Smooth muscle cell (in vitro differentiated cells): ENCODE measurements around the gene MYL5. TPM values are rescaled to one million over a fixed set of nuclear protein-coding genes. Genes with fewer than 3 reads are reported as not detected.

ENCODE experiments used
- DNase-seq: peaks from one replicate; lab custom pipeline; 2025; ENCODE audit not compliant: unreplicated experiment; lab: John Stamatoyannopoulos, UW
- H2AFZ ChIP-seq: fragments of 200-600 bp; sonication (generic); 2 replicates; pipeline ENCODE4 v1.6.0; 2016; ENCODE audit warnings: antibody characterized with exemption, low read depth, mild to moderate bottlenecking
- H3F3A ChIP-seq: fragments of 200-600 bp; sonication (generic); 2 replicates; pipeline ENCODE4 v1.6.0; 2017; ENCODE audit warnings: antibody characterized with exemption, low read depth
- H3K27ac ChIP-seq: fragments of 200-600 bp; sonication (generic); 2 replicates; pipeline ENCODE4 v1.5.1; 2016; ENCODE audit warnings: low read depth, mild to moderate bottlenecking
- H3K27me3 ChIP-seq: fragments of 200-600 bp; sonication (generic); 2 replicates; pipeline ENCODE4 v1.6.1; 2016; ENCODE audit warnings: low read depth, mild to moderate bottlenecking
- H3K36me3 ChIP-seq: fragments of 200-600 bp; sonication (generic); 2 replicates; pipeline ENCODE4 v1.5.1; 2016; ENCODE audit warnings: low read depth
- H3K4me1 ChIP-seq: fragments of 200-600 bp; sonication (generic); 2 replicates; pipeline ENCODE4 v1.5.1; 2016; ENCODE audit warnings: low read depth
- H3K4me2 ChIP-seq: fragments of 200-600 bp; sonication (generic); 2 replicates; pipeline ENCODE4 v1.6.0; 2016; ENCODE audit warnings: mild to moderate bottlenecking
- H3K4me3 ChIP-seq: fragments of 200-600 bp; sonication (generic); 2 replicates; pipeline ENCODE4 v1.5.1; 2016; ENCODE audit warnings: mild to moderate bottlenecking
- H3K79me2 ChIP-seq: fragments of 200-600 bp; sonication (generic); 2 replicates; pipeline ENCODE4 v1.6.0; 2016; ENCODE audit warnings: low read depth, mild to moderate bottlenecking
- H3K9ac ChIP-seq: fragments of 200-600 bp; sonication (generic); 2 replicates; pipeline ENCODE4 v1.6.0; 2016; ENCODE audit warnings: low read depth
- H3K9me3 ChIP-seq: fragments of 200-600 bp; sonication (generic); replicated peaks from 2 replicates; pipeline ENCODE4 v1.5.1; 2016; ENCODE audit warnings: low read depth
- H4K20me1 ChIP-seq: fragments of 200-600 bp; sonication (generic); 2 replicates; pipeline ENCODE4 v1.6.0; 2016; ENCODE audit warnings: low read depth
- CTCF ChIP-seq: fragments of 200-600 bp; sonication (generic); IDR thresholded peaks from 2 replicates; pipeline ENCODE4 v1.5.1; 2017; ENCODE audit warnings: borderline replicate concordance, mild to moderate bottlenecking, antibody characterized with exemption; ENCODE audit not compliant: insufficient read depth, poor library complexity, severe bottlenecking
- WGBS: methylation state at CpG from one replicate; pipeline ENCODE4 v1.1.7; 2016; ENCODE audit warnings: low lambda C conversion rate; 5-methylcytosine and 5-hydroxymethylcytosine counted together
- polyA plus RNA-seq: library from polyadenylated mRNA; unstranded; fragments of >200 nt; fragmentation: Nextera tagmentation; extraction: Ambion mirVana; gene quantifications from 2 replicates; pipeline ENCODE4 v1.2.1, GENCODE V29; 2016
- total RNA-seq: library from RNA; depleted of rRNA; stranded (reverse); fragments of >200 nt; gene quantifications from 2 replicates; pipeline ENCODE4 v1.2.3, GENCODE V29; 2014

Gene MYL5
- total and polyA plus RNA-seq, 2 experiments from 2014 or later = 6.7 to 6.8 TPM

GRCh38 chr4:675980-676870 is 1.9 kb downstream of the MYL5 start:
- H3K4me3 ChIP-seq = no peak overlapping the region
- no peak for TF ChIP-seq CTCF
- H3K4me2 ChIP-seq = no peak overlapping the region
- WGBS = 92% methylated on average over 19 of the region's 19 CpGs
- no peak overlapping the region for H3K9ac ChIP-seq
- no peaks in the 10 kb centered on the region for H3K9me3 ChIP-seq
- H3K36me3 ChIP-seq = no peaks in the 10 kb centered on the region
- no peaks in the 10 kb centered on the region for H3K27me3 ChIP-seq
- DNase-seq = no peak
- no peak overlapping the region for H2AFZ ChIP-seq
- no peak overlapping the region for H3K27ac ChIP-seq
- no peaks in the 10 kb centered on the region for H4K20me1 ChIP-seq
- H3F3A ChIP-seq = no peaks in the 10 kb centered on the region
- H3K79me2 ChIP-seq = peaks cover 19% of the 10 kb centered on the region
- peaks cover 20% of the 10 kb centered on the region for H3K4me1 ChIP-seq

GRCh38 chr4:676871-677235 is 2.5 kb downstream of the MYL5 start:
- Histone ChIP-seq H3K4me2 (no peak overlapping the region), H3F3A (no peaks in the 10 kb centered on the region), H3K9ac (no peak overlapping the region), H3K27me3 (no peaks in the 10 kb centered on the region), H3K4me1 (peaks cover 20% of the 10 kb centered on the region), H3K4me3 (no peak overlapping the region), H3K27ac (no peak overlapping the region), H2AFZ (no peak overlapping the region), H3K79me2 (peaks cover 19% of the 10 kb centered on the region), H3K36me3 (no peaks in the 10 kb centered on the region), H3K9me3 (no peaks in the 10 kb centered on the region), H4K20me1 (no peaks in the 10 kb centered on the region)
- no peak for DNase-seq
- 93% methylated on average over 8 of the region's 8 CpGs for WGBS
- TF ChIP-seq CTCF = no peak

- Histone ChIP-seq H4K20me1 (no peaks in the 10 kb centered on the region), H3K4me1 (peaks cover 20% of the 10 kb centered on the region), H3K9ac (no peak overlapping the region), H3K27ac (no peak overlapping the region), H3K79me2 (peaks cover 19% of the 10 kb centered on the region), H2AFZ (no peak overlapping the region), H3K4me2 (no peak overlapping the region), H3K36me3 (no peaks in the 10 kb centered on the region), H3K27me3 (no peaks in the 10 kb centered on the region), H3K4me3 (no peak overlapping the region), H3F3A (no peaks in the 10 kb centered on the region), H3K9me3 (no peaks in the 10 kb centered on the region)
- TF ChIP-seq CTCF = no peak
- DNase-seq = no peak
- 79% methylated on average over 26 of the region's 26 CpGs for WGBS
These were observed 3.3 kb downstream of the MYL5 start for GRCh38 chr4:677431-678293.
